HG03108 (cell line): ENCODE data around the gene CGNL1.

Experiments
- ATAC-seq: cut with Tn5 transposase; IDR thresholded peaks from one replicate; pipeline ENCODE4 v1.9.1; 2021; ENCODE audit warnings: moderate library complexity; ENCODE audit not compliant: unreplicated experiment

Gene CGNL1

GRCh38 chr15:57455929-57456328 lies 79.6 kb downstream of the CGNL1 start:
- no peak for ATAC-seq

- no peak for ATAC-seq
These were observed 80.3 kb downstream of the CGNL1 start for GRCh38 chr15:57456559-57456958.

GRCh38 chr15:57457726-57458125 lies 81.4 kb downstream of the CGNL1 start:
- no peak for ATAC-seq

- no peak for ATAC-seq
These were observed 82.1 kb downstream of the CGNL1 start for GRCh38 chr15:57458356-57458781.

- ATAC-seq, result no peak
These were observed 84.0 kb downstream of the CGNL1 start for GRCh38 chr15:57460208-57460816.

GRCh38 chr15:57461541-57461940 lies 85.2 kb downstream of the CGNL1 start:
- no peak for ATAC-seq

- ATAC-seq, result no peak
These were observed 86.1 kb downstream of the CGNL1 start for GRCh38 chr15:57462381-57462780.

GRCh38 chr15:57463360-57463759 lies 87.1 kb downstream of the CGNL1 start:
- no peak for ATAC-seq

GRCh38 chr15:57464480-57464879 lies 88.2 kb downstream of the CGNL1 start:
- no peak for ATAC-seq

- ATAC-seq, result no peak
These were observed 92.2 kb downstream of the CGNL1 start for GRCh38 chr15:57468486-57468885.

GRCh38 chr15:57470543-57470942 lies 94.2 kb downstream of the CGNL1 start:
- ATAC-seq, result no peak

GRCh38 chr15:57472861-57473260 lies 96.6 kb downstream of the CGNL1 start:
- no peak for ATAC-seq

GRCh38 chr15:57476533-57476975 lies 100.2 kb downstream of the CGNL1 start:
- no peak for ATAC-seq

- peak; percentile 76 for ATAC-seq
These were observed 101.6 kb downstream of the CGNL1 start for GRCh38 chr15:57477736-57478522.

- no peak for ATAC-seq
These were observed 102.7 kb downstream of the CGNL1 start for GRCh38 chr15:57479005-57479404.

GRCh38 chr15:57481038-57481705 lies 104.9 kb downstream of the CGNL1 start:
- no peak for ATAC-seq

- no peak for ATAC-seq
These were observed 109.6 kb downstream of the CGNL1 start for GRCh38 chr15:57485869-57486268.

- no peak for ATAC-seq
These were observed 110.5 kb downstream of the CGNL1 start for GRCh38 chr15:57486833-57487232.

GRCh38 chr15:57489122-57489521 lies 112.8 kb downstream of the CGNL1 start:
- ATAC-seq, result no peak

- ATAC-seq, result no peak
These were observed 117.0 kb downstream of the CGNL1 start for GRCh38 chr15:57493351-57493750.

- no peak for ATAC-seq
These were observed 118.3 kb downstream of the CGNL1 start for GRCh38 chr15:57494581-57494980.

- no peak for ATAC-seq
These were observed 118.7 kb downstream of the CGNL1 start for GRCh38 chr15:57495041-57495440.
